GM18861 (cell line): ENCODE results near the gene ERC2.

ENCODE experiments used
- ATAC-seq: cut with Tn5 transposase; IDR thresholded peaks from one replicate; pipeline ENCODE4 v1.9.1; 2021; ENCODE audit not compliant: unreplicated experiment

Gene ERC2

DNA sequence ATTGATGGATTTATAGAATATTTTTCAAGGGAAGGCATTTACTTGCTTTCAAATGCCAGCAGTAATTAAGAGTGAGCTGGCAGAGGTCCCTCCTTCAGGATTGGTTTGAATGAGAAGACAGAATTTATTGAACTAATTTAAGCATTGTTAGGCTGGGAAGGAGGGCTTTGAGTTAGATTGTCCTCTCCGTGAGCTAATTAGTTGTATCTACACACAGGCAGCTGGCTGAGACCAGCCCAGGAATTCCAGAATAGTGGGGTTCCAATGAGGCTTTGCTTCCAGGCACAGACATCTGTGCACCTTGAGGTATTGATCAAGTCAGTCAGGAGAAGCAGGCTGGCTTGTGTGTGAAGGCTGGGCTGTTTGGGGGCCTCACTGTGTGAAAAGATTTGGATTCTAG is 857.1 kb downstream of the ERC2 start:
- no peak for ATAC-seq

DNA sequence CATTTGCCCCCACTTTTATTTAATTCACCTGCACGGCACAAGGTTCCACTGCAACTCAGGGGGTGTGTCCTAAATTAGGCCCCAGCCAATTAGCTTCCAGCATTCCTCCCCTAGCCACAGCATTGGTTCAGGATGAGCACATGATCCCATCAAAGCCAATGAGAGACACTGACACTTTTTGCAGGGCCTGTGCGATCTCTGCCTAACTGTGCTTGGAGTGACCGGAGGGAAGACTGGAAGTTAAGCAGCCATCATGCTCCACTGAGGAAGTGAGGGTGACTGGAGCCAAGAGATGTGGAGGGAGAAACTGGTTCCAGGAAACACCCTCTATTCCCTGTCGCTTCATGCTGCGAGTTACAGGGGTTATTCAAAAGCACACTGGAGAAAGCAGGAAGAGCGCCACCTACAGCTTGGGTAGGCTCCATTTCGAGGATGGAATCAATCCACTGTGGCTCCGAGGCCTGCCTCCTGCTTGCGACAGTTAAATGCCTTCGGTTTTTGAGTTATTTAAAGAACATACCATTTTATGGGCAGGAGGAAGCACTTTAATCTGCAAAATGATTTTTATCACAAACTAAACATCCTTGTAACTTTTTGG is 858.9 kb downstream of the ERC2 start:
- ATAC-seq: no peak

DNA sequence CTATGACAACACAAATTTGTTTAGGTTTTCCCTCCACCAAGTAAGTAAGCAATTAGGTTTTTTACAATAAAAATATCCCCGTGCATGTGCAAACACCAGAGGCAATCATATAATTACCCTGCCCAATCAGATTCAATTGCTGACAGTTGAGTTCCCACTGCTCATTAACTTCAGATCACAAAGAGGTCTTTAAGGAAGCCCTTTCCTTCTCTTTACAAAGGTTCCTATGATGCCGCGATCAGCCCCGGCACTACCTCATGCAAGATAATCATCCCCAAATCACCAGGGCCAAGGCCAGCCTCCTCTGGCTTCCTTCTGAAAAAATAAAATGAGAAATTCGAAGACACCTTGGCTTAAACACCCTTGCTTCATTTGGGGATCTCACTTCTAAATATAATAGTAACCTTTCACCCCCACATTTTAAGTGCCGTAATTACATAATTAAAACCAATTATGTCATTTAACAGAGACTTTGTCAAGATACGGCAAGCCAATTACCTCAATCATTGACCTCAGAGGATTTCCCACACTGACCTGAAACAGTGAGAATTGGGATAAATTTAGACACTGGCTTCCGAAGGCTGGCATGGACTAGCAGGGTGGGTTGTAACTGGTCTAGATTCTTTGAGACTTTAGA is 859.8 kb downstream of the ERC2 start:
- ATAC-seq: no peak

DNA sequence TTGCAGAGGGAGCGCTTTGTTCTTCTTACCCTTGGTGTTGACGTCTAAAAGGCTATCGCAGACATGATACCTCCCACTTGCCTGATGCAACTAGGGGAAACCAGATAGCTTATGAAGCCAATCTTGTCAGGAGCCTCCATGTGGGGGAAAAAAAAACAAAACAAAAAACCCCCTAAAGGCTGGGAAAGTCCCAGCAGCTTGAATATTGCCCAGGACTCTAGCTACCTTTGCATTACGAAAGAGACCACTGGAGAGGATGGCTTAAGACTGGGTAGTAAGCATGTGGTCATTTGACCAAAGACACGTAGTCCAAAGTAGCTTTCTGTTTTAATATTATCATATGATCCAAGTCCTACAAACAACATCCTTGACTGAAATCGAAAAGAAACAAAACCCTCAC is 860.4 kb downstream of the ERC2 start:
- ATAC-seq: peak; percentile 89

DNA sequence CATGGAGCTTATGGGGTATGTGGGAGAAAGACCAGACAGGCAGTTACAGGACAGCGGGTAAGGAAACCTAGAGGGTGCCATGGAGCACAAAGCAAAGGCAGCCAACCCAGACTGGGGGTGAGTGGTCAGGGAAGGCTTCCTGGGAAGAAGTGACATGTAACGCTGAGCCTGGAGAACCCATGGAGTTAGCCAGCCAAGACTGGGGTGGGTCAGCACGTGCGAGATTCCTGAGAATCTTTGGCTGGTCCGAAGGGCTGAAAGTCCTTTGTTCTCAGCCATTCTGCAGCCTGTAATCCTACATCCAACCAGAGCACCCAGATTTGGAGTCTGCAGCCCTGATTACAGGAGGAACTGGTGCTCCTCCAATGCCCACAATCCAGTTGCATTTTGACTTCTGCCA is 861.1 kb downstream of the ERC2 start:
- no peak for ATAC-seq

DNA sequence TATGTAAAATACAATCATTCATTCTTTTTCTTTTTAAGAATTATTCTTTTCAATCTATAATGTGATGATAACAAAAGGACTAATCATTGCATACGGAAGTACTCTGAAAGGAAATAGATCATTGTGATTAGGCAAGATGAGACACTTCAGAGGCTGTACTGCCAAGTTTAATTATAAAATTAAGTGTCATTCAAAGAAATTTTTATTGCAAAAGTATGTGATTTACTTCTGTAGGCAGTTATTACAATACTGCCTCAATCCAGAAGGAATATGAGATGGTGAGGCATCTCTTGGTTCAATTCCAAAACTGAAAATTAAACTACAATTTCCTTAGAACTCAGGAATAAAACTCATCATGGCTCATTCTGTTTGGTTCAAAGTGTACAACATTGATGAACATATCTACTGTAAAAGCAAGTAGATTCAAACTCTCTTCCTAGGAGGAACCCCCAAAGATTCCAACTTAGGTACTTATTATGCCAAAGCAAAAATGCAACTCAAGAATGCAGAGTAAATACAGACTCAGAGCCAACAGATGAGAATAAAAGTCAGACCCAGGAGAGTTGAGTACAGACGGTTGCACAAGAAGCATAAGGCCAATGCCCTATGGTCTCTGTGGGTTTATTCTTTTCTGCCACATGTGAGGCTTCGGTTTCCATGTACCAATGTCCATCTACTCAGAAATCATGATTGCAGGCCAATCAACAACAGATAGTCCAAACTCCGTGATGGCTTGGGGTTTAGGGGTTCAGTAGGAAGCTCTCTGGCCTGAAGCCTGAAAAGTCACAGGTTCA is 862.6 kb downstream of the ERC2 start:
- ATAC-seq: no peak

DNA sequence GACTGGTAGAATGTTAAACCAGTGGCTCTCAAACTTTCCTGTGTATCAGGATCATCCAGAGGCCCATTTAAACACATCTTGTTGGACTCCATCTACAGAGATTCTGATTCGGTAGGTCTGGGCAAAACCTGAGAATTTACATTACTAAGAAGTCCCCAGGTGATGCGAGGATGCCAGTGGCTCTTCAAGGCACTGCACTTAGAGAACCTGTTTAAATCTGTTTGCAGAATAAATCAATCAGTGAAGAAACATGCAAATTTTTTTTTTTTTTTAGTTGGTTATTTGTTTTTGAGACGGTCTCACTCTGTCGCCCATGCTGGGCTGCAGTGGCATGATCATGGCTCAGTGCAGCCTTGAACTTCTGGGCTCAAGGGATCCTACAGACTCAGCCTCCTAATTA is 863.4 kb downstream of the ERC2 start:
- ATAC-seq: no peak

DNA sequence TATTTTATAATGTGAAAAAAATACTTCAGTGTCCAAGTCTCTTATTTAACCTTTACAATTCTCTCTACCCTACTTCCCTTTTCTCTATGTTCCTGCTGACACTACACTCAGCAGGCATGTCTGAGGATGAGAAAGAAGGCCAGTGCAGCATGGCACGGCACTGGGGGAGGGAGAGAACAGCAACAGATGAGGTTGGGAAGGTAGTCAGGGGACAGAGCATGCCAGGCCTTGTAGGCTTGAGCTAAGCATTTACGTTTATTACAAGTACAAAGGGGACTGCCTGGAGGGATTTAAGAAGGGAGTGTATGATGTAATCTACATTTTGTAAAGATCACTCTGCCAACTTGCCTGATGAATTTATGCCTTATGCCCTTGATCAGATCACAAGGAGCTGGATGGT is 863.9 kb downstream of the ERC2 start:
- ATAC-seq: no peak

DNA sequence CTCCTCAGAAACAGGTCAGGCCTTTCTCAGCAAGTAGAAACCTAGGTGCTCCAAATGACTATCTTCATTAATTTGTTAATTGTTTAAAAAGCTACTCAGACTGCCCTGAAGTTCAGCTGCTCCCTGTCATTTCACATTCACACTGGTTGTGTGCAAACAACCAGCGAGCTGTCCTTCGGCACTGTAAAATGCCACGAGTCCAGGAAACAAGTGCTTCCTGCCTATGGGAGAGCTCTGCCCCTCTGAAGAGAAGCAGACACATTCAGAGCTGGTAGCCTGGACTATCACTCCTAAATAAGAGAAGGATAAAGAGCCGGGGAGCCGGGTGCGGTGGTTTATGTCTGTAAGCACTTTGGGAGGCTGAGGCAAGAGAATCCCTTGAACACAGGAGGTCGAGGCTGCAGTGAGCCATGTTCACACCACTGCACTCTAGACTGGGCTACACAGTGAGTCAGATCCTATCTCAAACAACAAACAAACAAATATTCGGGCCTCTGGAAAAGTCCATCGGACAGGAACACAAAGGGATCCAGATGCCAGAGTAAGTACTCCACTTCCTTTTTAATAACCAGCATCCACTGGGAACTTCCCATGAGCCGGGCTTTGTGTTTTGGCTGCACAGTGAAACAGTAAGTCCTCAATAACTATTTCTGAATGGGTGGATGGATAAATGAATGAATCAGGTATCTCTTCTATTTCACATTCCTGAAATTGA is 866.7 kb downstream of the ERC2 start:
- ATAC-seq: no peak

DNA sequence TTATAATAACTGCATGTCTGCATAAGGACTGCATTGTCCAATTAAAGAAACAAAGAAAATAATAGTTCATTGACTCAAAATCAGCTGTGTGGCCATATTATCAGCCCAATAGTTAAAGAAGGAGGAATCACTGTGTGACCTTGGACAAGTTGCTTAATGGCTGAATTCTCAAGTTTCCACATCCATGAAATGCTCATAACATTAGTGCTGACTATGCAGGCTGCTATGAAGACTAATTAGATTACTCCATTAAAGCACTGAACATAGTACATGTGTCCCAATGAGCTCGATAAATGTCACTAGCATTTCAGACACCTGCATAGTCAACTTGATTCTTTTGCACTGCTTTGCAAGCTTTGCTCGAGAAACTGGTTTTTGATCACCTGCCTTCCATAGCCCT is 870.0 kb downstream of the ERC2 start:
- no peak for ATAC-seq

DNA sequence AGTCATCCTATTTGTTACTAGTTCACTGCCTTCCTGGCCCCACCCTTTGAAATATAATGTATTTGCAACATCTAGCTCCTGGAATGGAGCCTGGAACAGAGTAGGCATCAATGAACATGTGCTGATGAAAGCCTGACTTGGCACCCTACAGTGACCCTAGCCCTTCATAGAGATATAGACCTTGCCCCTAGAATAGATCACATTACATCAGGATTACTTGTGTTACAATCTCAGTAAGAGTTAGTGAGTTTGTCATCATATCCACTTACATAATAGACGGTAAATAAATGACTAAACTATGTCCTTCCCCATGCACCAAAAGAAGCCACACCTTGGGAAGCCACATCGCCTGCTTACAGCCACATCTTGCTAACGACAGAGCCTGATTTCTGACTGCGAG is 870.6 kb downstream of the ERC2 start:
- no peak for ATAC-seq

DNA sequence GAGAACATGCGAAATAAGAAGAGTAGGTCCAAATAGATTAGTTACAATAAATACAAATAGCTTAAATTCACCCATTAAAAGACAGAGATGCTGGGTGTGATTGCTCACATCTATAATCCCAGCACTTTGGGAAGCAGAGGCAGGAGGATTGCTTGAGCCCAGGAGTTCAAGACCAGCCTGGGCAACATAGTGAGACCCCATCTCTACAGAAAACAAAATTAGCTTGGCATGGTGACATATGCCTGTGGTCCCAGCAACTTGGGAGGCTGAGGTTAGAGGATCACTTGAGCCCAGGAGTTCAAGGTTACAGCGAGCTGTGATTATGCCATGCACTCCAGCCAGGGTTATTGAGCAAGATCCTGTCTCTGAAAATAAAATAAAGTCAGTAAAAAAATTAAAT is 872.1 kb downstream of the ERC2 start:
- no peak for ATAC-seq

DNA sequence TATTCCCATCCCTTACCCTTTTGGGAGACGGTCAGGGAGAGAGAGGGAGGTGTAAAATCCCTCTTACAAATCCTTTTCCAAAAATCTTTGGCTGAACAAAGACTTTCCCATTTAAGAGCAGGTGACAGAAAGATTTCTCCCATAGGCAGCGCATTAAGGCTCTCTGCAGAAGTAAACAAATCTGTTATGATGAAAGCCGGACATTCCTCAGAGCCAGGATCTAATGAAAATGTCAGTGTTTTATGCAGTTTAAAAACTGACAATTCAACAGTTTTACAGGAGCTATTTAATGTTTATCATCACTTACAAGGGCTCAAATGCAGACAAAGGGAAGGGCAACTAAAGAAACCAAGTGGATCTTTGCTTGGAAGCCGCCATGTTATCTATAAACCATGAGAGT is 872.8 kb downstream of the ERC2 start:
- no peak for ATAC-seq

DNA sequence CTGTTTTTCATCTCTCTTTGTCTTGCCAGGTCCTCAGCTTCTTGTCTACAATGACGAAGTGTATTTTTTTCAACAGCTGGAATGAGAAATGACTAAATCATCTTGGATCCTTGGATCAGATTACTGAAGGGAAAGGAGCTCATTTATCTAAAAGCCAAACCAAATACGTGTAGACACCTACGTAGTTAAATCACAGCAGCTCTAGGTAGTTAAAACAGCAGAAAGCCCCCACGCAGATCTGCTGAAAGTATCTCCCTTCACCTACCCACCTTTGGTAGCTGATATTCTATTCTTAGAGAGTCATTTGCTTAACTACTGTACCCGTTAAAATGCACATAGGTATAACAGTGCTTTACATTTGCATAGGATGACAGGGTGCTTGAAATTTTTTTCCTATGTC is 875.7 kb downstream of the ERC2 start:
- no peak for ATAC-seq

DNA sequence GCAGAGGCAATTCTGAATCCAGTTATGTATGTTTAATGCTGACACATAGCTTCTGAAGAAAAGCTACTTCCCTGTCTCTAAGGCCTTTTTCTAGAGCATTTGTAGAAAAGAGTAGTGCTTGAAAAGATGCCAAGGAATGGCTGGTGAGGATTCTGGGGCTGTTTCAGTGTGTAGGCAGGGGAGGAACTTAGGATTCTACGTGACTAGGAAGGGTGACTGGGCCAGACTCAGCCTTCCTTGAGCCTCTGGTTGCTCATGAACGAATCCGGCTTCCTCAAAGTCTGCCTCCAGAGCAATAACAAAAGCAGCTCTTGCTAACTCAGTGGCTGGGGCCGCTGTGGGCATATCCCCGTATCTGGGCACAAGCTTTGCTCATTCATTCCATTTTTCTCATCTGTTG is 876.4 kb downstream of the ERC2 start:
- ATAC-seq: no peak

DNA sequence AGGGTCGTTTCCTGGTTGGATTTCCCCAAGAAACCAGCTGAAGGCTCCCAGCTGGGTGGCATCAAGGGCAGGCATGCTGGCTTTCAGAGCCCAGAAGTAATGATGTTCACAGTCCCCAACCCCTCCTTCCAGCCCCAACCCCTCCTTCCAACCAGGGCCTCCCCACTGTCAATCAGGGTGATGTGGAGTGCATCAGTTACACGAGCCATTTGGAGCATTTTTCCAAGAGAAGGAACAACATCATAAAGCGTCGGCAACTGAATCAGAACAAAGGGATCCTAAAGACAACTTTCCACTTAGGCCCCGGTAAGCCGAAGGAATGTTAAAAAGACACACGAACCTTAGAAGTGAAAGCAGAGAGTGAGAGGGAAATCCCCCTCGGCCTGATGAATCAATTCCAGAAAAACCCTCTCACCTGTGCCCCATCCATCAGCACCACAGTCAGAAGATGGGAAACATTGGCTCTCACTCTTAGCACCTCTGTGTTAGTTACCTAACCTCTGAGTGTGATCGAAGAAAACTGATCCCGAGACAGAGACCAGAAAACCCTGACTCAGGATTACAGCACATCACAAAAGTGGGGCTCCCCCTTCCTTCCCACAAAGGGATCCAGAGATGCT is 880.0 kb downstream of the ERC2 start:
- ATAC-seq: no peak

DNA sequence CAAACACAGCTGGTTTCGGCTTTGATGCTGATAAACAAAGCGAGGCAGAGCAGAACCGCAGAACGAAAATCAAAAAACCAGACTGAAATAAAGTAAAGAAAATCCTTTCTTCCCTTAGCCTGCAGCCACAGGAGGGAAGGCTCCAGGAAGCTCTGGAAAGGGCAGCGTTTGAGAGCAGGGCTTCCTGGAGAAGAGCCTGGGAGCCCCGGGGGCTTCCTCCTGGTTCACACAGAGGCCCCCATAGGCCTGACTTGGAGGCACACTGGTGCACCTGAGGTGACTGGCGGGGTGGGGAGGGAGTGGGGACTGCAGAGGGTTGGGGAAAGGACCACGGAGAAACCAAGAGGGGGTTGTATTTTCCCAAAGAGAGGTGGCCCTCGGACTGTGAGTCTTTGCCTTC is 882.4 kb downstream of the ERC2 start:
- ATAC-seq: no peak

DNA sequence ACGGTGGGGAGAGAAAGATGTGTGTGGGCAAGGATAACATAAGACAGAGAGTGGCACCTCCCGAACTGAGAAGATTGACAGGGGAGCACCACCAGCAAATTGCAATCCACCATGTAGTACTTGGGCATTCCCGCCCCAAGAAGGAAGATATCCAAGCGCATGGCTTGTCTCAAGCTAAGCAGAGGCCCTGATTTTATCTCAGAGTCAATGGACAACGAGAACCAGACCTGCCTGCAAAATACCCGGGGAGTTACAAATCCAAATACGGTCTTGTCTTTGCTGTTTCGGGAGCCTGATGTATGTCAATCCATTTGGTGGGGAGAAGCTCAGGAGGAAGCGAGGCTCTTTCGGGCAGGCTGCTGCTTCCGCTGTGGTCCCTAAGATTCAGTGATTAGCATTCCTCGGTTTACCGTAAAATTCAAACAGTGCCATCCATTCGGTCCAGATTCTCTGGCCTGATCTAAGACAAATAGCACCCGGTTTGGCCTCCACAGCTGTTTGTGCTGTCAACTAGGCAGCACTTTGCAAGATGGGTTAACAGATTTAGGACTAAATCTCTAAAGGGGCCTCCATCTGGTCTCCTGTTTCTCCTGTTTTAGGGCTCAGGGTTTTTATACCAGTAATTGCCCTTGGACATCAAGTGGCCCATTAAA is 883.4 kb downstream of the ERC2 start:
- no peak for ATAC-seq

DNA sequence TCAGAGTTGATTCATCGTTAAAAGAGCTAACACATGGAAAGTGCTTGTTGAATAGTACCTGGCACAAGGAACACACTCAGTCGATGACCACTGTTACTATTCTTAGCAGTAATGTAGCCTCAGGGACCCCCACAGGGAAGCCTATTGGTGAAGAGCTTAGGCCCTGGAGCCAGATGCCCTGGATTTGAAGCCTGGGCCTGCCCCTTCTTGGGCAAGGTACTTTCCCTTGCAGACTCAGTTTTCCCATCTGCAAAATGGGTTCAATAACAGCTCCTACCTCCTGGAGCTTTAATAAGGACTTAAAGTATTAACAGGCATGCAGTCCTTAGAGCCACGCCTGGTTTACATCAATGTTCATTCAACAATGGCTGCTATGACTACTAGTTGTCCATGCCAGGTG is 884.2 kb downstream of the ERC2 start:
- no peak for ATAC-seq

DNA sequence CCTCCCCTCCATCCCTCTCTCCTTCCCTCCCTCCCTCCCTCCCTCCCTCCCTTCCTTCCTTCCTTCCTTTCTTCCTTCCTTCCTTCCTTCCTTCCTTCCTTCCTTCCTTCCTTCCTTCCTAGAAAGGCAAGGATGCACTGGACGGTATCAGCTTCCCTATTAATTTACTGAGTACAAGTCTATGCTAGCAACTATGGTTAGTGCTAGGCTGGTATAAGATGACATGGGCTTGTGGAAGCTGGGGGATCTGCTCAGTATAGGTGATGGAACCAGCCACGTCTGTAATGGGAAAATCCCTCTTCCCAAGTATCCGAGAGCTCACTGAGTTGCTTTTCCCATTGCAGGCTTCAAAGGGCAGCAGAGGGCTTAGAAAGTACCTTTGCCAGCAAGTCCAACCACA is 884.8 kb downstream of the ERC2 start:
- ATAC-seq: no peak

DNA sequence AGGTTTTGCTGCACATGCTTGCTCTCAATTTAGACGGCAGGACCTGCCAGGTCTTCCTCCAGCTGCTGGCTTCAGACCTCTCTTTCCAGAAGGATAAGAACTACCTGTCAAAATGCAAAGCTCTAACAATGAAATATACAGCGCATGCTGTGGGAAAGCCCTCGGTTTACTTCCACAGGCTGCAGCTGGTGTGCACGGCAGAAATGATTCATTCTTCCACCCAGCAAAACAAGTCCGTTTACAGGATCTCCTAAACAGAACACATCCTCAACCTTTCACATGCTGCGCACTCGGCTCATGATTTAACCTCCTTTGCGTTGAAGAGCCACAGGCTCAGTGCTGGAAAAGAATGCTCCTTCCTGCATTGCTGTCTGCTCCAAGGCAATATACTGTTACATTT is 888.8 kb downstream of the ERC2 start:
- ATAC-seq: no peak
